Measurements from ENCODE around the gene SLC26A11.

Gene SLC26A11

DNA sequence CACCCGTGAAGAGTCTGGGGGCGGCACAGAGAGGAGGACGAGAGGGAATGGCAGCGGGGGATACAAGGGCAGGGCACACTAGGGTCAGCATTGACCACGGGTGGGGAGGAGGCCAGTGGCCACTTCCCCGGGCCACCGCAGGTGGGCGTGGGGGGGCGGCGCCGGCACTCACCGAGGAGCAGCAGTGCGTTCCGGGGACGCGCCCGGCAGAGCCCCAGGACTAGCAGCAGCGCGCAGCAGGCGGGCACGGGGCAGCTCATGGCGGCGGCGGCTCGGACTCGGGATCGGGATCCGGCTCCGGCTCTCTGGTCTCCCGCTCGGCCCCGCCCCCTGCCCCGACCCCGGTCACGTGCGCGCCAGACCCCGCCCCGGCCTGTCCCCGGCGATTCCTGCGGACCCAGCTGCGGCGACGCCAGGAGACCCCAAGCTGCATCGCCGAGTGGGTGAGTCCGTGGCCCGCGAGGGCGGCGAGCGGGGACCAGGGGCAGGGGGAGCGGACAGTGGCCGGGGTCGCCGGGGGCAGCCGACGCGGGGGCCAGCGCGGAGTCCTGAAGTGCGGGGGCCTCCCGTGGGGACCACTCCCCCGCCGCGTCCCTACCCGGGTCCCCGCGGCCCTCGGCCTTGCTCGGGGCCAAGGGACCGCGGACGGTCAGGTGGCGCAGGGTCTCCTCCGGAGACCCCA, at the start of gene SLC26A11, which contains the start of gene SGSH:
Gene SLC26A11, plus strand, starts transcription at position 374 of the 682 bp plus-strand sequence. CDS start 1,134 bp downstream, outside the sequence.
Gene SGSH, minus strand, starts transcription at position 280 of the 682 bp plus-strand sequence. Its CDS starts 20 bp downstream, at position 260.
- TF ChIP-seq, protein P1, sequence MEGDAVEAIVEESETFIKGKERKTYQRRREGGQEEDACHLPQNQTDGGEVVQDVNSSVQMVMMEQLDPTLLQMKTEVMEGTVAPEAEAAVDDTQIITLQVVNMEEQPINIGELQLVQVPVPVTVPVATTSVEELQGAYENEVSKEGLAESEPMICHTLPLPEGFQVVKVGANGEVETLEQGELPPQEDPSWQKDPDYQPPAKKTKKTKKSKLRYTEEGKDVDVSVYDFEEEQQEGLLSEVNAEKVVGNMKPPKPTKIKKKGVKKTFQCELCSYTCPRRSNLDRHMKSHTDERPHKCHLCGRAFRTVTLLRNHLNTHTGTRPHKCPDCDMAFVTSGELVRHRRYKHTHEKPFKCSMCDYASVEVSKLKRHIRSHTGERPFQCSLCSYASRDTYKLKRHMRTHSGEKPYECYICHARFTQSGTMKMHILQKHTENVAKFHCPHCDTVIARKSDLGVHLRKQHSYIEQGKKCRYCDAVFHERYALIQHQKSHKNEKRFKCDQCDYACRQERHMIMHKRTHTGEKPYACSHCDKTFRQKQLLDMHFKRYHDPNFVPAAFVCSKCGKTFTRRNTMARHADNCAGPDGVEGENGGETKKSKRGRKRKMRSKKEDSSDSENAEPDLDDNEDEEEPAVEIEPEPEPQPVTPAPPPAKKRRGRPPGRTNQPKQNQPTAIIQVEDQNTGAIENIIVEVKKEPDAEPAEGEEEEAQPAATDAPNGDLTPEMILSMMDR (IDR thresholded peaks at IDR 0.05; ENCODE audit: control extremely low read depth, extremely low read depth, low read depth, missing control alignments) = no peak
- peak; percentile 87 for DNase-seq (ENCODE audit: extremely low spot score)
- CTCF ChIA-PET = no interaction called here

DNA sequence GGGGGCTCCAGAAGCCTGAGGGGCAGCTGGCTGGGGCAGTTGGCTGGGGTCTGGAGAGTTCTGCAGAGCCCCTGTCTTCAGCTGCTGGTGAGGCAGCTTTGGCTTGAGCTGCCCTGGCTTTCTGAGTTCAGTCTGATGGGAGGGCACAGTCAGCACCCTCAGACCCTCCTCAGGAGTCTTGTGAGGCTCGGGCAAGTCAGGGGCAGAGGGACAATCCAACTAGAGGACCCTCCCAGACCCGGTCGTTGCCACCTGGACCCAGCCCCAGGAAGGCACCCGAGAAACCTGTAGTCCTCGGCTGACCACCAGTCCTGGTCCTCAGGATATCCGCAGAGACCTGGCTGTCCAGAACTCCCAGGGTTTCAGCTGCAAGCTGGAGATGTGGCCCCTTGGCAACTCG, 48.5 kb upstream of the SLC26A11 start:
- TF ChIP-seq, protein P1 (IDR thresholded peaks at IDR 0.05; ENCODE audit: control extremely low read depth, extremely low read depth, low read depth, missing control alignments) = no peak
- CTCF ChIA-PET = no interaction called here
- DNase-seq (ENCODE audit: extremely low spot score) = no peak
- POLR2A ChIA-PET = no interaction called here

More for the DNA sequence above, at the start of gene SLC26A11, which contains the start of gene SGSH:
- POLR2A ChIA-PET = no interaction called here

DNA sequence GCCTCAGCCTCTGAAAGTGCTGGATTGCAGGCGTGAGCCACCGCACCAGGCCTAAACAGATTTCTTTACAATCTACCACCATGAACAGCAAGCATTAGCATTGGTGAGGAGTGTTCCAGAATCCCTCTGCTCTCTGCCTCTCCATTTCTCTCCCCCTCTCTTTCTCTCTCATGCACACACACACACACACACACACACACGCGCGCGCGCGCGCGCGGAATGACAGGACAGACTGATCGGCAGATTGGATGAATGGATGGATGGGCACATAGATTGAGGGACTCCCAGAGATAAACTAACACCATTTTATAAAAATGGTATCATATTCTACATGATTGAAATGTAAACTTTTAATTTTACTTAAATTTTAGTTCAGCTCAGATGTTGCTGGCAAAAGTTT, 47.1 kb upstream of the SLC26A11 start:
- TF ChIP-seq, protein P1 (IDR thresholded peaks at IDR 0.05; ENCODE audit: control extremely low read depth, extremely low read depth, low read depth, missing control alignments) = no peak
- CTCF ChIA-PET = interaction anchor here (1.0 kb wide), 1 partner anchor 18 kb away, joined by 3 read pairs; no protein-coding TSS in a partner anchor
- POLR2A ChIA-PET = no interaction called here
- no peak for DNase-seq (ENCODE audit: extremely low spot score)

DNA sequence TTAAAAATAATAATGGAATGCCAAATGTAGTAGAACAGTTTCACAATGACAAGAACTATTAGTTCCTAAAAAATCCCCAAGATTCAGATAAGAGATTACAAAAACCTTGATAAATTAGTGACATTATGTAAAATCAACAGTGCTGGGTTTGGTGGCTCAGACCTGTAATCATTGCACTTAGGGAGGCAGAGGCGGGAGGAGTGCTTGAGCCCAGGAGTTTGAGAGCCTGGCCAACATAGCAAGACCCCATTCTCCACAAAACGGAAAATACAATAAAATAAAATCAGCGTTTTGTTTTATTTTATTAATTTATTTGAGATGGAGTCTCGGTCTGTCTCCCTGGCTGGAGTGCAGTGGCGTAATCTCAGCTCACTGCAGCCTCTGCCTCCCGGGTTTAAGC, 46.3 kb upstream of the SLC26A11 start:
- POLR2A ChIA-PET = no interaction called here
- TF ChIP-seq, protein P1 (IDR thresholded peaks at IDR 0.05; ENCODE audit: control extremely low read depth, extremely low read depth, low read depth, missing control alignments) = no peak
- no peak for DNase-seq (ENCODE audit: extremely low spot score)
- CTCF ChIA-PET = interaction anchor here (1.0 kb wide), 1 partner anchor 17 kb away, joined by 3 read pairs; no protein-coding TSS in a partner anchor

DNA sequence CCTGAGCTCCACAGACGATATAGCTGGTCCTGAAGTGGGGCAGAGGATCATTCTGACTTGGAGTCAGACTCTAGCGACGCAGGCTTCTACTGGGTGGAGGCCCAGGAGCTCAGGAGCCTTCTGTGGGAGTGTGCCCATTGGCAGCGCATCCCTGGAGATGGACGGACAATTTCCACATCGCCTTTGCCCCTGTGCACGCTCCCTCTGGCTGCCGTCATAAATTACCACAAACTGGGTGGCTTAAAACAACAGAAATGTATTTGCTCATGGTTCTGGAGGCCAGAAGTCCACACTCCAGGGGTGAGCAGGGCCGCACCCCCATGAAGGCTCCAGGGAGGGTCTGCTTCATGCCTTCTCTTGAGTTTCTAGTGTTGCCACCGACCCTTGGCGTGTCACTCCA, 43.5 kb upstream of the SLC26A11 start:
- no peak for DNase-seq (ENCODE audit: extremely low spot score)
- ChIA-PET POLR2A (no interaction called here), CTCF (no interaction called here)
- TF ChIP-seq, protein P1 (IDR thresholded peaks at IDR 0.05; ENCODE audit: control extremely low read depth, extremely low read depth, low read depth, missing control alignments) = no peak

DNA sequence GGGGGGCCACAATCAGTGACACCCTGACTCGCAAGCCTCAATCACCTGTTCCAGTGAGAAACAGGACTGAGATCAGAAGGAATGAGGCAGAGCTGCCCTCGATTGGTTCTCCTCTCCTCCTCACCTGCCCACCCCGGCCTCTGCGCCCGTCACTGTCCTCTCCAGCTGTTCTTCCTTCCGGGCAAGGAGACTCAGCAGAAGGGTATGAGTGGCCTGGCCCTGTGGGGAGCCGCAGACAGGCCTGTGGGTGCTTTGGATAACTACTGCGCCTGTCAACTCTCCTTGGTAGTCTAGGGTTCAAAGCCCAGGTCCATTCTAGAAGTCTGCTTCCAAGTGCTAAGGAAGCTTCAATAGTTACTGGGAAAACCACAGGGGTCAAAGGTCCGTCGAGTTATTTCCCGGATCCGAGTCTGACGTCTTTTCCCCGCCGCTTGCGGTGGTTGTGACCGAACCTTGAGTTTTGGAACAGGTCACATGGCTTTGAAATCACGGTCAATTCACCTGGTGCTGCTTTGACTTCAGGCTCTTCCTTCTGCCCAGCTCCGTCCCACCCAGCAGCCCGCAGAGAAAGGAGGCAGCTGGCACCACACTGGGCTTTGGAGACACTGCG, 42.1 kb upstream of the SLC26A11 start:
- TF ChIP-seq, protein P1 (IDR thresholded peaks at IDR 0.05; ENCODE audit: control extremely low read depth, extremely low read depth, low read depth, missing control alignments) = no peak
- CTCF ChIA-PET = interaction anchor here (1.1 to 1.9 kb wide), 2 partner anchors 18 to 77 kb away, joined by 3 to 5 read pairs; partner anchors contain the start of gene GAA
- POLR2A ChIA-PET = no interaction called here
- no peak for DNase-seq (ENCODE audit: extremely low spot score)
